Retinal pigment epithelial cell (primary cell): ENCODE measurements around the gene NT5DC1.
A peak's percentile ranks its signal among the peaks of the same experiment; 100 is the strongest.

Experiments
- DNase-seq: peaks from one replicate; pipeline ENCODE4 v3.0.0-alpha.2; 2010; ENCODE audit warnings: low read depth
- H3K4me3 ChIP-seq: 2 replicates; pipeline ENCODE4 v1.5.1; 2011; ENCODE audit warnings: mild to moderate bottlenecking, low read length, control low read depth, moderate library complexity
- TF ChIP-seq, protein P1 (sequence below): conservative IDR thresholded peaks from 2 replicates; pipeline ENCODE4 v1.5.1; 2011; ENCODE audit warnings: low read depth, low read length, control low read depth, inconsistent platforms

The NT5DC1 gene

DNA sequence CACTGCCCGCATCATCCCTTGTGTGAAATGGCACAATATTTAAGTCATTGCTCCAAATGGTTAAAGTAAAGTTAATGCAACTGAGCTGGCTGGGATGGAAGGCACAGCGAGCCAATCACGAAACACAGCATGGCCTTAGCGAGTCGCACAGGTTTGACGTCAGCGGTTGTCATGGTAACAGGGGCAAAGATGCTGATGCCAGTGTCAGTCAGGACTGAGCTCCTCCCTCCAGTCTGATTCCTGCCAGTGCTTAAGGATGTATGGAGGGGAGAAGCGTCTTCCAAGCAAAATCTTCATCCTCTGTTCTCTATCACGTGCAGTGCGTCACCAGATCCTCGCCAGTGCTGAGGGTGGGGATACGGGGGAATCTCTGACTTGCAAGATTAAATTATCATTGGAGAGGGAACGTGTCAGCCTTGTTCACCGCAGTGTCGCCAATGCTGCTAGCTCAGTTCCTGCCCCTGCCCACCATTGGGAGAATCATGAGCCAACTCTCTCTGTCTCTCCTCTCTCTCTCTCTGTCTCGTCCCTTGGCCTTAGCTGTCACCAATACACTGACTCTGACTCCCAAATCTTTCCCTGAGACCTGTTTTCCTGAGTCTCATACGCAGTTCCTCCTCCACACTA lies 128.7 kb downstream of the NT5DC1 start:
- H3K4me3 ChIP-seq: peak overlapping the region; percentile 37
- DNase-seq: peak; percentile 56
- TF ChIP-seq, protein P1, sequence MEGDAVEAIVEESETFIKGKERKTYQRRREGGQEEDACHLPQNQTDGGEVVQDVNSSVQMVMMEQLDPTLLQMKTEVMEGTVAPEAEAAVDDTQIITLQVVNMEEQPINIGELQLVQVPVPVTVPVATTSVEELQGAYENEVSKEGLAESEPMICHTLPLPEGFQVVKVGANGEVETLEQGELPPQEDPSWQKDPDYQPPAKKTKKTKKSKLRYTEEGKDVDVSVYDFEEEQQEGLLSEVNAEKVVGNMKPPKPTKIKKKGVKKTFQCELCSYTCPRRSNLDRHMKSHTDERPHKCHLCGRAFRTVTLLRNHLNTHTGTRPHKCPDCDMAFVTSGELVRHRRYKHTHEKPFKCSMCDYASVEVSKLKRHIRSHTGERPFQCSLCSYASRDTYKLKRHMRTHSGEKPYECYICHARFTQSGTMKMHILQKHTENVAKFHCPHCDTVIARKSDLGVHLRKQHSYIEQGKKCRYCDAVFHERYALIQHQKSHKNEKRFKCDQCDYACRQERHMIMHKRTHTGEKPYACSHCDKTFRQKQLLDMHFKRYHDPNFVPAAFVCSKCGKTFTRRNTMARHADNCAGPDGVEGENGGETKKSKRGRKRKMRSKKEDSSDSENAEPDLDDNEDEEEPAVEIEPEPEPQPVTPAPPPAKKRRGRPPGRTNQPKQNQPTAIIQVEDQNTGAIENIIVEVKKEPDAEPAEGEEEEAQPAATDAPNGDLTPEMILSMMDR: no peak

DNA sequence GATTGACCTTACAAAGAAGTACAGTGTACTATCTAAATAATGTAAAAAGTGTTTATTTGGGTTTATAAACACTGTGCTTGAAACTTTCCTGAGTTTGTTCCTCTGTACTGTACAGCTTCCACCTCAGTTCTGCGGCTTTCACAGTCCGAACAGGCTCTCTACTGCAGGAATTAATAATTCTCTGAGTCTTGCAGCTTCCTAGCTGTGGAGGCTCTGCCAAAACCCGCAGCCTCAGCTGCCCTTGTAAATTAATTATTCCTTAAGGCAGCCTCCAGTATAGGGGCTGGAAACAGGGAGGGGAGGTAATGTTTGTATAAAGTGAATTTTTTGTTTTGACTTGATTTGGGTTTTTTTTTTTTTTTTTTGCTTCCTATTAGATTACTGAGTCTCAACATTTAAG lies 134.0 kb downstream of the NT5DC1 start:
- TF ChIP-seq, protein P1: no peak
- no peak overlapping the region for H3K4me3 ChIP-seq

DNA sequence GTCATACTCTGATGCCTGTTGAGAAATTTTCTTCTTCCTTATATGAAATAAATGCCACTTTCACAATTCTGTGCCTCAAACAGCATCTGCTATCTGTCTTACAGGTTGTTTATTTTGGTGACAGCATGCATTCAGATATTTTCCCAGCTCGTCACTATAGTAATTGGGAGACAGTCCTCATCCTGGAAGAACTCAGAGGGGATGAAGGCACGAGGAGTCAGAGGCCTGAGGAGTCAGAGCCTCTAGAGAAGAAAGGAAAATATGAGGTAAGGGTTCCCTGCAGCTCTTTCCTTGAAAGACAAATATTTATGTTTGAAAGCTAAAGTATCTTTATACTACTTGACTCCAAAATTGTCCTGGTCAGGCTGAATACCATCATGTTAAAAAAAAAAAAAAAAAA lies 137.4 kb downstream of the NT5DC1 start:
- no peak for DNase-seq
- TF ChIP-seq, protein P1: no peak
- H3K4me3 ChIP-seq: no peak overlapping the region

More for the DNA sequence above, 134.0 kb downstream of the NT5DC1 start:
- DNase-seq: no peak

- no peak for DNase-seq
- TF ChIP-seq, protein P1: no peak
- H3K4me3 ChIP-seq: no peak overlapping the region
Observed at GRCh38 chr6:116239256-116239655, 138.6 kb downstream of the NT5DC1 start.

DNA sequence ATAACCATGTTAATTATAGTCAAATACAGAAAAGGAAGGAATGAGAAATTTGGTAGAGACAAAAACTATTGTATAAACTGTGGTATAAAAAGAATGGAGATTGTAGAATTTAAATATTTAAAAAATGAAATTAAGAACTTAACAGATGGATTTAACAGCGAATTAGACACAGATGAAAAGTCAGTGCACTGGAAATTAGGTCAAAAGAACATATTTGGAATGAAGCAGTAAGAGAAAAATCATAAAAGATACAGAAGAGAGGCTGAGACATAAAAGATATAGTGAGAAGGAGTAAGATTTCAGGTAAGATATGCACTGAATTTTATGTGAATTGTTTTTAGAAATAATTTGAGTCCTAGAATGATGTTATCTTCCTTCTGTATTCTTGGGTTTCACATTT lies 139.2 kb downstream of the NT5DC1 start:
- TF ChIP-seq, protein P1: no peak
- H3K4me3 ChIP-seq: no peak overlapping the region
- no peak for DNase-seq

DNA sequence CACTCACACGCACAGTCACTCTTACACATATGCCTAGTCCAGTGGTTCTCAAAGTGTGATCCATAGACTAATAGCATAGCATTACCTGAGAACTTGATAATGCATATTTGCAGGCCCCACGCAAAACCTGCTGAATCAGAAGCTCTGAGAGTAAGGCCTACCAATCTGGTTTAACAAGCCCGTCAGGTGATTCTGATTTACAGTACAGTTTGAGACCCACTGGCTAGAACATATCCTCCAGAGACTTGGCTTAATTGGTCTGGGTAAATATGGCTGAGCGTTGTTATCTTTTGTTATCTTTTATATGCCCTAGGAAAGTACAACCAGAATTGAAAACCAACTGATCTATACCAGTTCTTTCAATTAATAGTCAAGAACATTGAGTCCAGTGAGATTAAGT lies 143.6 kb downstream of the NT5DC1 start:
- no peak overlapping the region for H3K4me3 ChIP-seq
- DNase-seq: no peak
- TF ChIP-seq, protein P1: no peak

GRCh38 chr6:116246089-116246488 lies 145.4 kb downstream of the NT5DC1 start:
- no peak for DNase-seq
- H3K4me3 ChIP-seq: no peak overlapping the region
- TF ChIP-seq, protein P1: no peak
